NCI-H1105 (cell line): ENCODE measurements around the gene FOXD4L6.
"Not testable (repeated sequence)": the region's sequence is repeated elsewhere in the genome, so short reads cannot be mapped to it uniquely, and the experiment has no call there.

Experiments used
- DNase-seq: peaks from one replicate; lab custom pipeline; 2025; lab: John Stamatoyannopoulos, UW

The FOXD4L6 gene

GRCh38 chr9:41128581-41128980 is at the start of gene FOXD4L6:
Gene FOXD4L6, minus strand, starts transcription at chr9:41128681. Its CDS starts 298 bp downstream, at chr9:41128383.
- DNase-seq, result not testable (repeated sequence)

DNA sequence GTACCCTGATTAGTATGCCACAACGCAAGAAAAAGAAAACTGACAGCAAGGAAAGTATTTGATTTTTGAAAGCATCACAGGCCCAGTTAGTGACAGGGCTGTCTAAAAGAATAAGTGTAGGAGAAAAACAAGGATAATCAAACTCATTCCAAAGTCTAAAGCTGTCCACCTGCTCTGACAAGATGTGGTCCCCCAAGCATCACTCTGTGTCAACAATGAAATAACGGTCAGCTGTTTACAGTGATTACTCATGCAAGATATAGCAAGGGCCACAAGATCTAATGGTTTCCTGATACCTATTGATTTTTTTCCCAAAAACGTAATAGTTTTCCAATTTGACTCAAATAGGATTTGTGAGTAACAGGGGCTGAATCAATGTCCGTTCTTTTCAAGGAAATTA is 46.5 kb upstream of the FOXD4L6 start:
- DNase-seq, result not testable (repeated sequence)

GRCh38 chr9:41150116-41150515 is 21.6 kb upstream of the FOXD4L6 start:
- DNase-seq, result not testable (repeated sequence)

GRCh38 chr9:41141878-41142277 is 13.4 kb upstream of the FOXD4L6 start:
- DNase-seq, result not testable (repeated sequence)

DNA sequence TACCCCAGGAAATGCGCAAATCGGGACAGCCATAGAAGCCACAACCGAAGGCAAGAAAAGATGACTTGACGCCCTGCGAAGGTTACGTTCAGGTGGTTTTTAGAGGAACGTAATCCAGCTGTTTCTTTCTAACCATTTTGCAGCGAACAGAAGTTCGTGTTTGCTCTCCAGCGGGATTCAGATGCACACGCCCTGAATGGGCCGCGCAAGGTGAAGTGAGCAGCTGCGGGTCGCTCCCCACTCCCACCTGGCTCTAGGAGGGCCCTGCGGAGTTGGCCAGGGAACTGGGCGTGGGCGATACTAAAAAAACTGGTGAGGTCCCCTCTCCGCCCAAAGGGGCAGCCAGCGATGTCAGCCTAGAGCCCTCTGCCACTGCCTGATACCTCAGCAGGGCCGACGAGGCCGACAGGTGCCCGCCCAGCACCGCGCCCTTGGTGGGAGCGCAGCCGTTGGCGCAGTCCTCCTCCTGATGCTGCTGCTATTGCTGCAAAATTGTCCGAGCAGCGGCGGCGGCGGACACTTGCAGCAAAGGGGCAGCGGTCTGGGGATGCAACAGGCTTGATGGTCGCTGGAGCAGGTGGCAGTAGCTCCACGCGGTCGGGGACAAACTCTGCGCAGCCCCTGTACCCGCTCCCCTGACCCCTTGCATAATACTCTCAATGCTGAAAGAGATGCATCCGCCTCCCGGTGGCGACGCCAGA is 1.6 kb downstream of the FOXD4L6 start:
- DNase-seq, result not testable (repeated sequence)

DNA sequence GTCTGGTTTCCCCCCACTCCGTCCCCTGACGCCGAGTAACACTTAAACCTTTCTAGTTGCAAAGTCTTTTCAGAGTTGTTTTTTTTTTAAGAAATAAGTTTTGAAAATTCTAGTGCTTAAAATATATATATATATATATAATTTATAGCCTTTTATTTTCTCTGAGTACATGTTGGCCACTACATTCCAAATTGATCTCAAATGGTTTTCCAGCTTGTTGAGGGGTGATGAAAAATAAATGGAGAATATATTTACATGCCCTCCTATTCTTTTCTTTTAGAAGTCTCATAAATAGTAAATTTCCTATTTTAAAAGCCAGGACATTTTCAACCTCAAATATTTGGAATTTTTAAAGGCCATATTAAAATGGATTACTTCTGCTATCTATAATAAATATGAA is 2.5 kb downstream of the FOXD4L6 start:
- DNase-seq, result not testable (repeated sequence)

GRCh38 chr9:41125109-41125658 is 3.3 kb downstream of the FOXD4L6 start:
- DNase-seq, result not testable (repeated sequence)

GRCh38 chr9:41124250-41125108 is 4.0 kb downstream of the FOXD4L6 start:
- not testable (repeated sequence) for DNase-seq

DNA sequence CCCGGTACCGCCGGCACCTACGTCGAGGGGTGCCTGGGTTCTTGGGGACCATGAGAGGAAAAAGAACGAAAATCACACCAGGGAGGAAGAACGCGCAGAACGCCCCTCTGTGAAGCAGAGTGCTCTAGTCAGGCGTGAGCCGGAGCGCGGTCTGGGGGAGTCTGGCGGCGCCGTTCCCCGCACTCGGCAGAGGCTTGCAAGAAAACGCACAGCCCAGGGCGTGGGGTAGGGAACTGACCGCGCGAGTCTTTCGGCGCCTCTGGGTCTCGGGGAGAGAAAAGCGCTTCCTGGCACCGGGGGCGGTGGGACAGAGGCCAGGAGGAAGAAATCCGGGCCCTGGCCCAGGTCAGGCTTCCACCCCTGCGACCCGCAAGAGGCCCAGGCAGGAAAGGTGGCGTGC is 4.7 kb downstream of the FOXD4L6 start:
- not testable (repeated sequence) for DNase-seq

DNA sequence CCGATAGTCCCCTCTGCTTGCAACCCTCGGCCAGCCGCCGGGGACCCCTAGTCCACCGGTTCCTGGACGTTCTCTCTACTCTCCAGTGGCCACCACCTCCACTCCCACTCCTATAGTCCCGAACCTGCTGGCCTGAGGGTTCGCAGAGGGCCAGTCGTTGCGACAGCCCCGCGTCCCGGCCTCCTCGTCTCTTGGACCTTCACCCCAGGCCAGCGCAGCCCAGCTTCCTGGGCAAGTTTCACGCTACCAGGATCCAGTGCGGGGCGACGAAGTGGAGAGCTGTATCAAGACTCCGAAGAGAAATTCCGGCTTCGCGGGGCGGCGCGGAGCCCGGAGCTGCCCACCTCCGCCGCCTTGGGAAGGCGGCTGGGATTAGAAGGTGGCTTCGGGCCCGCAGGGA is 5.1 kb downstream of the FOXD4L6 start:
- DNase-seq, result not testable (repeated sequence)

- not testable (repeated sequence) for DNase-seq
Measured at GRCh38 chr9:41120696-41121095, 7.8 kb downstream of the FOXD4L6 start.

GRCh38 chr9:41119719-41120118 is 8.8 kb downstream of the FOXD4L6 start:
- DNase-seq, result not testable (repeated sequence)

GRCh38 chr9:41119311-41119710 is 9.2 kb downstream of the FOXD4L6 start:
- not testable (repeated sequence) for DNase-seq

- DNase-seq, result not testable (repeated sequence)
Measured at GRCh38 chr9:41113348-41113747, 15.1 kb downstream of the FOXD4L6 start.

GRCh38 chr9:41111414-41111813 is 17.1 kb downstream of the FOXD4L6 start:
- not testable (repeated sequence) for DNase-seq

DNA sequence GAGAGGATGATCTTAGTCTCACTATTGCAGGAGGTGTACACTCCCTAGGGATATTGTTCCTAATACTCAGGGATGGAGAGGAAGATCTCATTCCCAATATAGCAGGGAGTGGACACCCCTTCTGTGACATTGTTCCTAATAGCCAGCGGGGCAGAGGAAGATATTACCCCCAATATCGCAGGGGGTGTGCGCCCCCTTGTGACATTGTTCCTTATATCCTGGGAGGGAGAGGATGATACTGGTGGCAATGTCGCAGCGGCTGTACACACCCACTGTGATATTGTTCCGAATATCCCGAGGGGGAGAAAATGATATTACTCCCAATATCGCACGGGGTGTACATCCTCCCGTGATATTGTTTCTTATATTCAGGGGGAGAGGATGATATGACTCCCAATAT is 17.6 kb downstream of the FOXD4L6 start:
- not testable (repeated sequence) for DNase-seq

GRCh38 chr9:41109253-41109652 is 19.2 kb downstream of the FOXD4L6 start:
- DNase-seq, result not testable (repeated sequence)

GRCh38 chr9:41108816-41109215 is 19.7 kb downstream of the FOXD4L6 start:
- not testable (repeated sequence) for DNase-seq

GRCh38 chr9:41106472-41107116 is 21.9 kb downstream of the FOXD4L6 start:
- DNase-seq, result not testable (repeated sequence)

DNA sequence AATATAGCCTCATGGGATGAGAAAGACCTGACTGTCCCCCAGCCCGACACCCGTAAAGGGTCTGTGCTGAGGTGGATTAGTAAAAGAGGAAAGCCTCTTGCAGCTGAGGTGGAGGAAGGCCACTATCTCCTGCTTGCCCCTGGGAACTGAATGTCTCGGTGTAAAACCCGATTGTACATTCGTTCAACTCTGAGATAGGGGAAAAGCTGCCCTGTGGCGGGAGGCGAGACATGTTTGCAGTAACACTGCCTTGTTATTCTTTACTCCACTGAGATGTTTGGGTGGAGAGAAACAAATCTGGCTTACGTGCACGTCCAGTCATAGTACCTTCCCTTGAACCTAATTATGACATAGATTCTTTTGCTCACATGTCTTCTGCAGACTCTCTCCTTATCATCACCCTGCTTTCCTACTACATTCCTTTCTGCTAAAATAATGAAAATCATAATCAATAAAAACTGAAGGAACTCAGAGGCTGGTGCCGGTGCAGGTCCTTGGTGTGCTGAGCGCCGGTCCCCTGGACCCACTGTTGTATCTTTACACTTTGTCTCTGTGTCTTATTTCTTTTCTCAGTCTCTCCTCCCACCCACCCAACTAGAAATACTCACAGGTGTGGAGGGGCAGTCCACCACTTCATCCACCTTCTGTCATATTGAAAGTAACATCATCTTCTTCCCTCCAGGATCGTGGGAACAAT is 22.8 kb downstream of the FOXD4L6 start:
- DNase-seq, result not testable (repeated sequence)

GRCh38 chr9:41104542-41104941 is 23.9 kb downstream of the FOXD4L6 start:
- not testable (repeated sequence) for DNase-seq
